K562 (cell line): ENCODE measurements around the gene KCNJ11. TPM values are rescaled to one million over a fixed set of nuclear protein-coding genes. Genes with fewer than 3 reads are reported as not detected.

ENCODE experiments used
- DIDO1 ChIP-seq: fragments of 450-650 bp; IDR thresholded peaks from 2 replicates; pipeline ENCODE4 v1.6.1; 2016; ENCODE audit warnings: low read depth, missing biosample characterization, missing genetic modification characterization
- GATAD2A ChIP-seq: fragments of 450-650 bp; IDR thresholded peaks from 2 replicates; pipeline ENCODE4 v1.6.1; 2017
- HMGN3 ChIP-seq: IDR thresholded peaks from 2 replicates; pipeline ENCODE4 v1.6.1; 2011; ENCODE audit warnings: borderline replicate concordance, low read depth, mild to moderate bottlenecking, mixed read lengths, low read length; ENCODE audit not compliant: insufficient read length; ENCODE audit errors: extremely low read depth
- HNRNPLL ChIP-seq: fragments of 200-400 bp; formaldehyde crosslinking; IDR thresholded peaks from 2 replicates; pipeline ENCODE4 v1.6.1; 2017; ENCODE audit warnings: low read length, low read depth, mild to moderate bottlenecking; ENCODE audit not compliant: poor library complexity, severe bottlenecking
- LARP7 ChIP-seq: fragments of 450-650 bp; IDR thresholded peaks from 2 replicates; pipeline ENCODE4 v1.6.1; 2016
- NR0B1 ChIP-seq: fragments of 450-650 bp; IDR thresholded peaks from one replicate; pipeline ENCODE4 v1.6.1; 2018; ENCODE audit warnings: mild to moderate bottlenecking, moderate library complexity; ENCODE audit not compliant: partially characterized antibody
- RERE ChIP-seq: sonication (generic); formaldehyde crosslinking; IDR thresholded peaks from 2 replicates; pipeline ENCODE4 v1.8.0; 2023; ENCODE audit warnings: missing genetic modification reagents, mild to moderate bottlenecking, borderline replicate concordance
- SIN3B ChIP-seq: fragments of 450-650 bp; IDR thresholded peaks from 2 replicates; pipeline ENCODE4 v1.6.1; 2017; ENCODE audit warnings: low read depth, mild to moderate bottlenecking, moderate library complexity
- SRSF1 ChIP-seq: fragments of 200-400 bp; formaldehyde crosslinking; IDR thresholded peaks from 2 replicates; pipeline ENCODE4 v1.6.1; 2017; ENCODE audit warnings: mild to moderate bottlenecking, low read depth, low read length, moderate library complexity
- ZBTB43 ChIP-seq: sonication (generic); formaldehyde crosslinking; IDR thresholded peaks from 2 replicates; pipeline ENCODE4 v1.8.0; 2023; ENCODE audit warnings: mild to moderate bottlenecking, missing genetic modification reagents
- ZFX ChIP-seq: sonication (generic); formaldehyde crosslinking; IDR thresholded peaks from 2 replicates; pipeline ENCODE4 v1.8.0; 2022; ENCODE audit warnings: mild to moderate bottlenecking, missing genetic modification reagents, moderate library complexity
- ZNF197 ChIP-seq: fragments of 200-800 bp; sonication (Bioruptor generic); IDR thresholded peaks from 2 replicates; pipeline ENCODE4 v1.6.1; 2016; ENCODE audit warnings: low read depth, missing genetic modification characterization, missing compliant biosample characterization
- ZNF239 ChIP-seq: fragments of 250-450 bp; sonication (Bioruptor Pico); IDR thresholded peaks from 2 replicates; pipeline ENCODE4 v1.4.0; 2020; ENCODE audit warnings: mild to moderate bottlenecking
- ZNF408 ChIP-seq: fragments of 250-450 bp; sonication (Bioruptor Pico); IDR thresholded peaks from 2 replicates; pipeline ENCODE4 v1.4.0; 2020; ENCODE audit warnings: low read depth, mild to moderate bottlenecking, moderate library complexity
- ZNF639 ChIP-seq, 2 experiments: fragments of 200-800 bp in 1 of 2; sonication (Bioruptor generic) in 1 of 2; sonication (generic) in 1 of 2; formaldehyde crosslinking in 1 of 2; IDR thresholded peaks in 1 of 2; conservative IDR thresholded peaks in 1 of 2; 2 replicates each; pipeline versions ENCODE4 v1.5.0 to v1.6.1; 2016 to 2020; ENCODE audit warnings: missing compliant biosample characterization in 1 of 2, missing genetic modification characterization in 1 of 2, missing genetic modification reagents in 1 of 2
- ZNF717 ChIP-seq: fragments of 250-450 bp; sonication (Bioruptor Pico); IDR thresholded peaks from 2 replicates; pipeline ENCODE4 v1.5.0; 2021
- polyA plus RNA-seq, 8 experiments: library from polyadenylated mRNA; depleted of rRNA in 4 of 8; stranded (reverse) in 5 of 8; unstranded in 3 of 8; fragments of >200 nt; fragmentation: Nextera tagmentation in 2 of 8; fragmentation: Illumina TruSeq in 1 of 8; extraction: Ambion mirVana in 2 of 8; extraction: Trizol in 1 of 8; gene quantifications; 2 replicates each; pipeline versions ENCODE4 v1.2.1 to v1.2.3, GENCODE V29; 2011 to 2014; ENCODE audit warnings: inconsistent platforms in 1 of 8, missing spikeins in 1 of 8
- total RNA-seq, 7 experiments: library from RNA; depleted of rRNA in 6 of 7; stranded (reverse); fragments of >200 nt in 6 of 7; fragmentation: Illumina TruSeq in 2 of 7; extraction: Trizol in 2 of 7; gene quantifications; 2 replicates each; pipeline versions ENCODE4 v1.2.1 to v1.2.3, GENCODE V29; 2011 to 2021; ENCODE audit warnings: low replicate concordance in 1 of 7

KCNJ11 gene
- total and polyA plus RNA-seq, 9 of the 15 experiments (the other 6 are each of a cell fraction or from before 2014, with no cell fraction given) = 0.54 to 3.7 (median 0.86) TPM; not detected in 2

GRCh38 chr11:17352950-17353820, 35.3 kb downstream of the KCNJ11 start (continued):
- no peak for TF ChIP-seq ZBTB43
- TF ChIP-seq ZFX (CRISPR knock-in tag) = peak; percentile 70
- TF ChIP-seq DIDO1 (tag) = no peak
- TF ChIP-seq NR0B1 = no peak
- TF ChIP-seq ZNF239 (CRISPR knock-in tag) = no peak
- peak; percentile 78; the same call in 1 of the 2 replicates for TF ChIP-seq GATAD2A
- peak; percentile 49 for TF ChIP-seq HNRNPLL
- TF ChIP-seq ZNF639 (CRISPR knock-in tag; conservative IDR thresholded peaks at IDR 0.05 in 1 of 2, IDR thresholded peaks at IDR 0.05 in 1 of 2) = 0 out of 4 replicates have a peak, but pooled peaks of 1 of the 2 experiments have one; percentile 15
- no peak for TF ChIP-seq SRSF1
- TF ChIP-seq ZNF717 (CRISPR knock-in tag) = no peak
- TF ChIP-seq ZNF197 (CRISPR knock-in tag) = no peak
- peak; percentile 26; the same call in 1 of the 2 replicates for TF ChIP-seq SIN3B
- no peak for TF ChIP-seq LARP7
- no peak for TF ChIP-seq ZNF408
- TF ChIP-seq RERE (CRISPR knock-in tag) = no peak
- TF ChIP-seq HMGN3 = peak; percentile 78
